GM19351 (cell line): ENCODE measurements around the gene PMIS2.

Experiments
- ATAC-seq: cut with Tn5 transposase; IDR thresholded peaks from one replicate; pipeline ENCODE4 v1.9.1; 2021; ENCODE audit warnings: mild to moderate bottlenecking, moderate library complexity; ENCODE audit not compliant: unreplicated experiment

The PMIS2 gene

DNA sequence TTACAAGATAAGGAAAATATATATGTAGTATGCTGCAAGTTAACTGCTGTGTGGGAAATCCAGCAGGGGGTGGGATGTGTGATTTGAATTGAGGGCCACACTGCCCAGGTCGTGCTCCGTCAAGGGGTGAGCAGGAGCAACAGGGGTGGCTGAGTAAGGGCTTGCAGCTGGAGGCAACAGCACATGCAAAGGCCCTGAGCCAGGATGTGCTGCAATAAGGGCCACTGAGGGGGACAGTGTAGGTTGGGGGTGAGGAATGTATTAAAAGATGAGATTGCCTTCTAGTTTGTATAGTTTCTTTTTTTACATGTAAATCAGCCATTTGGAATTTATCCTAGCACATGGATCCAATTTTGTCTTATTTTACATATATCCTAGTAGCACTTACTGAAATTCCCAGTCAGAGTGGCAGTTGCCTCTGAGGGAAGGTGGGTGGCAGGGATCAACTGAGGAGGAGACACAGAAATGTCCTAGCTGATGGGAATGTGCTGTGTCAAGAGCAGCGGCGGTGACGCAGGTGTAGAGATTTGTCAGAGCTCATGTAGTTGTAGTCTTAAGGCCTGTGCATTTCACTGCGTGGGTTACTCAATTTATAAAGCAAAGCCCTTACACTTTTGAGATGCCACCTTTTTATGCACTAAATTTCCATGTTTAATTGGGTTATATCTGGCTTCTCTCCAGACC is 37.5 kb downstream of the PMIS2 start:
- ATAC-seq: no peak

DNA sequence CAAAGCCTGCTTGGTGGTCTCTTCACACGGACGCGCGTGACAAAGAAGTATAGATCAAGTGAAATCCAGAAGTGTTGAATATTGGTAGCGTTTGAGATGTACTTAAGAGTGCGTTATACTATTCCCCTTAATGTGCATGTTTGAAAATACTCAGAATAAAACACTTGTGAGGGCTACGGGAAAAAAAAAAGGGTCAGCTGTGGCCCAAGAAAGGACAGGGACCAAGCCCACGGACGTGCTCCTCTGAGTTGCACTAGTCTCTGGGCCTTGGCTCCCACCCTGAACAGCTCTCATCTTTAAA is 42.2 kb downstream of the PMIS2 start:
- ATAC-seq: no peak

DNA sequence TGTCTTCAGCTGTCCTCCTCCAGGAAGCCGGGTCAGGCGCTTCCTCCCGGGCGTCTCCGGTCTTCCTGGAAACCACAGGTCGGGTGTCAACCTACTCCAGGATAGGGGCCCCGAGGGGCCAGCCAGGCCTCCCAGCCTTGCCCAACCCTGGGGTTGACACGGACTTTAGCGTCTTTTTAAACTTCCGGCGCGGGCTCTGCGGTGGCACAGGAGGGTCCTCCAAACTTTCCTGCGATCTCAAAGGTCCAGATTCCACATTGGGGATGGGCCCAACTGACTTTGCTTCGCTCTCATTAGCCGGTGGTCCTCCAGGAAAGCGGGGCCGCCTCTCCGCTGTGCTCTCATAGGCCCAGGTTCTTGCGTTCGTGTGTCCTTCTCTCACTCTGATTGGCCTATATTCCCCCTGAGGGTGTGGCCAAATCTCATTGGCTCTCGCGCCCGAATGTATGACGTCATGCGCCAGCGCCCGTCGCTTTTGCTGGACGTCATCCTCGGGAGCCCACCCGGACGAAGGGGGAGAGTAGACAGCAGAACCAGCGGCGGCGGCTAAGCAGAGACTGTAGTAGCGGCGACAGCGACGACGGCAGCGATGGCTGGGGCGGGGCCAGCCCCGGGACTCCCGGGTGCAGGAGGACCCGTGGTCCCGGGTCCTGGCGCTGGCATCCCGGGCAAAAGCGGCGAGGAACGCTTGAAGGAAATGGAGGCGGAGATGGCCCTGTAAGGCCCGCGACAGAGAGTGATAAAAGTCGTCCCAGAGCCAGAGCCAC is 42.8 kb downstream of the PMIS2 start, which contains the start of gene RBM42:
Gene RBM42 (plus strand): TSS at position 472 of the 767 bp plus-strand sequence. CDS start 118 bp downstream, at position 590.
- ATAC-seq: peak; percentile 99

GRCh38 chr19:35629332-35629633 is 43.3 kb downstream of the PMIS2 start:
- ATAC-seq: no peak

- no peak for ATAC-seq
These were observed 47.9 kb downstream of the PMIS2 start for GRCh38 chr19:35633727-35634440.

- no peak for ATAC-seq
These were observed 50.7 kb downstream of the PMIS2 start for GRCh38 chr19:35636651-35637050.
